BJ (cell line): Measurements from ENCODE around the gene ARHGAP36. TPM values are rescaled to one million over a fixed set of nuclear protein-coding genes. Genes with fewer than 3 reads are reported as not detected.

Experiments
- CTCF ChIA-PET: fragments of 350-600 bp; formaldehyde crosslinking; extraction: SDS; loops from one replicate; lab custom pipeline; 2021; ENCODE audit warnings: antibody characterized with exemption, inconsistent platforms; lab: Yijun Ruan, JAX
- POLR2A ChIA-PET: fragments of 300-600 bp; sonication (Branson Sonifier 250); formaldehyde crosslinking; extraction: SDS; loops from one replicate; lab custom pipeline; 2021; ENCODE audit warnings: antibody characterized with exemption; lab: Charles Lee
- DNase-seq: peaks from one replicate; pipeline ENCODE4 v3.0.0-alpha.2; 2011; ENCODE audit warnings: low read depth
- H3K27me3 ChIP-seq: 2 replicates; pipeline ENCODE4 v1.6.0; 2011; ENCODE audit warnings: low read length; ENCODE audit not compliant: control insufficient read depth, insufficient read depth
- H3K36me3 ChIP-seq: 2 replicates; pipeline ENCODE4 v1.5.1; 2011; ENCODE audit warnings: low read length; ENCODE audit not compliant: control insufficient read depth, insufficient read depth
- H3K4me3 ChIP-seq: 2 replicates; pipeline ENCODE4 v1.5.1; 2011; ENCODE audit warnings: low read depth, mild to moderate bottlenecking, control low read depth, low read length
- polyA plus RNA-seq: library from polyadenylated mRNA; depleted of rRNA; stranded (reverse); fragments of >200 nt; gene quantifications from 2 replicates; pipeline ENCODE4 v1.2.3, GENCODE V29; 2011
- TF ChIP-seq, protein P1 (sequence below): IDR thresholded peaks from 2 replicates; pipeline ENCODE4 v1.5.1; 2011; ENCODE audit warnings: low read depth, mild to moderate bottlenecking, control low read depth, inconsistent platforms, low read length, moderate library complexity; ENCODE audit not compliant: insufficient read depth

ARHGAP36 gene
- polyA plus RNA-seq, 1 experiment: not detected

DNA sequence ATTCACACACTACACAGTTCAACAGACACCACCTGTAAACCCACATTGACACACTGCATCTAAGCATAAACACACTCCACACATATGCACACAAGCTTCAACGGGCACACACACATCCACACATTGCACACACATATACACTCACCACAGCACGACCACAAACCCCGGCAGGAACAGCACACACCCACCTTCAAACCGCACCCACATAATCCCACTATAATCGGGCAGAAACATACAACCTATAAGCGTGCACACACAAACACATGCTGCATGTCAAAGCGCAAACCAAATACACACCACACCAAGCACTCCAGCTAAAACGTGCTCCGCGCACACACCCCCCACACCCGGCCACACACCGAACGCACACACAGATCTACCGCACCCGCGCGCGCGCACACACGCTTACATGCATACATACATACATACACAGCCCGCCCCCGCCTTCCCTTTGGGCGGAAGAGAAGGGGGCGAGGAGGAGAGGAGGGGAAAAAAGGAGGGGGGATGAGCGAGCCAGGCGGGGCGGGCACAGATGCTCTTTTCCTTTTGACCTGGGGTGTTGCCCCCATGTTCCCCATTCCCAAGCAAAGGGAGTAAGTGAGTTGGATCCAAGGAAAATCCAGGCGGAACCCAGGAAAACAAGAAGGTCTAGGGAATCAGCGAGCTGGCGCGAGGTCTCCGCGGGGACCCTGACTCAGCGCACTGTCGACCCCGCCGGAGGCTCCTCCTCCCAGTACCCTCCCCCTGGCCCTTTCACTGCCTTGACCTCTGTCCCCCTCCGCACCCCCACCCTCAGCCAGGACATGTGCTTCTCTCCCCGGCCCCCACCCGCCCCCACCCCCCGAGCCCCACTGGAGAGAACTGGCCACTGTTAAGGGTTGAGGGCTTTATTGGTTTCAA is 9.9 kb downstream of the ARHGAP36 start:
- H3K27me3 ChIP-seq: no peaks in the 10 kb centered on the region
- TF ChIP-seq, protein P1, sequence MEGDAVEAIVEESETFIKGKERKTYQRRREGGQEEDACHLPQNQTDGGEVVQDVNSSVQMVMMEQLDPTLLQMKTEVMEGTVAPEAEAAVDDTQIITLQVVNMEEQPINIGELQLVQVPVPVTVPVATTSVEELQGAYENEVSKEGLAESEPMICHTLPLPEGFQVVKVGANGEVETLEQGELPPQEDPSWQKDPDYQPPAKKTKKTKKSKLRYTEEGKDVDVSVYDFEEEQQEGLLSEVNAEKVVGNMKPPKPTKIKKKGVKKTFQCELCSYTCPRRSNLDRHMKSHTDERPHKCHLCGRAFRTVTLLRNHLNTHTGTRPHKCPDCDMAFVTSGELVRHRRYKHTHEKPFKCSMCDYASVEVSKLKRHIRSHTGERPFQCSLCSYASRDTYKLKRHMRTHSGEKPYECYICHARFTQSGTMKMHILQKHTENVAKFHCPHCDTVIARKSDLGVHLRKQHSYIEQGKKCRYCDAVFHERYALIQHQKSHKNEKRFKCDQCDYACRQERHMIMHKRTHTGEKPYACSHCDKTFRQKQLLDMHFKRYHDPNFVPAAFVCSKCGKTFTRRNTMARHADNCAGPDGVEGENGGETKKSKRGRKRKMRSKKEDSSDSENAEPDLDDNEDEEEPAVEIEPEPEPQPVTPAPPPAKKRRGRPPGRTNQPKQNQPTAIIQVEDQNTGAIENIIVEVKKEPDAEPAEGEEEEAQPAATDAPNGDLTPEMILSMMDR: no peak
- no peaks in the 10 kb centered on the region for H3K36me3 ChIP-seq
- H3K4me3 ChIP-seq: no peak overlapping the region
- ChIA-PET POLR2A (no interaction called here), CTCF (no interaction called here)
- no peak for DNase-seq

- Histone ChIP-seq H3K4me3 (no peak overlapping the region), H3K36me3 (no peaks in the 10 kb centered on the region), H3K27me3 (no peaks in the 10 kb centered on the region)
- no peak for DNase-seq
- ChIA-PET POLR2A (no interaction called here), CTCF (no interaction called here)
- TF ChIP-seq, protein P1: peak; percentile 26; the same call in 1 of the 2 replicates
Observed at GRCh38 chrX:131068945-131069719, 11.0 kb downstream of the ARHGAP36 start.

GRCh38 chrX:131072871-131073571 is 14.9 kb downstream of the ARHGAP36 start:
- Histone ChIP-seq H3K36me3 (no peaks in the 10 kb centered on the region), H3K27me3 (no peaks in the 10 kb centered on the region), H3K4me3 (no peak overlapping the region)
- TF ChIP-seq, protein P1: no peak
- no peak for DNase-seq
- CTCF ChIA-PET: interaction anchor here (1.0 kb wide), 1 partner anchor 10 kb away, joined by 3 read pairs; no protein-coding TSS in a partner anchor
- POLR2A ChIA-PET: no interaction called here

DNA sequence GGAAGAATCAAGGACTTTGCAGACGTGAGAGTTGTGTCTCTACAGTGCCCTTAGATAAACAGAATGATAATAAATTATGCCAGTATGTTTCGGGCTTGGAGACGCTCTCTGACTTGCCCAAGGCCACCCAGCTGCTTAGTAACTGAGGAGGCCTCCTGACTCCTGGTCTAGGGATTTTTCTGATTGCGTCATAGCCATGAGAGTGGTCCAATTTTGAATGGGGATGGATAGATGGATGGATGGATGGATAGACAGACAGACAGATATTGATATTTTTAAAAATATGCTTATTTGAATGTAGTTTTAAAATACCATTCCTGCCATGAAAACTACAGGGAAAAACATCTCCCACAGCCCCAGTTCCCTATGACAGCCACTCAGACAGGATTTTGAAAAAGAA is 15.5 kb downstream of the ARHGAP36 start:
- ChIA-PET CTCF (no interaction called here), POLR2A (no interaction called here)
- Histone ChIP-seq H3K27me3 (no peaks in the 10 kb centered on the region), H3K4me3 (no peak overlapping the region), H3K36me3 (no peaks in the 10 kb centered on the region)
- no peak for DNase-seq
- TF ChIP-seq, protein P1: no peak
